IMR-90 (cell line): Measurements from ENCODE around the gene FKBP7. TPM values are rescaled to one million over a fixed set of nuclear protein-coding genes. Genes with fewer than 3 reads are reported as not detected.

Source experiments
- ATAC-seq: fragments of 200-7000 bp; cut with Tn5 transposase; 2 replicates; pipeline ENCODE4 v1.9.1; 2020; ENCODE audit warnings: low read depth, mild to moderate bottlenecking, moderate library complexity
- BruUV-seq: library from RNA; stranded (reverse); fragments of 400-500 nt; replicated peaks from 2 replicates; lab custom pipeline; 2021; lab: Mats Ljungman, UMichigan
- CTCF ChIA-PET: fragments of 300-600 bp; formaldehyde crosslinking; extraction: SDS; loops from one replicate; lab custom pipeline; 2021; ENCODE audit warnings: antibody characterized with exemption; lab: Yijun Ruan, JAX
- POLR2A ChIA-PET: fragments of 300-600 bp; sonication (Branson Sonifier 250); formaldehyde crosslinking; loops from one replicate; lab custom pipeline; 2022; ENCODE audit warnings: antibody characterized with exemption; ENCODE audit not compliant: unreplicated experiment; lab: Charles Lee
- DNase-seq: peaks from one replicate; pipeline ENCODE4 v3.0.0; 2013
- H2AFZ ChIP-seq: replicated peaks from 2 replicates; pipeline ENCODE3; 2013; ENCODE audit warnings: low read length, mild to moderate bottlenecking; ENCODE audit not compliant: poor library complexity
- H2AK5ac ChIP-seq: 2 replicates; pipeline ENCODE4 v1.6.1; 2013; ENCODE audit warnings: low read depth, low read length, inconsistent platforms
- H2AK9ac ChIP-seq: replicated peaks from 2 replicates; pipeline ENCODE3; 2013; ENCODE audit warnings: mild to moderate bottlenecking, low read depth, low read length, moderate library complexity; ENCODE audit not compliant: poor library complexity
- H2BK120ac ChIP-seq: 2 replicates; pipeline ENCODE4 v1.6.1; 2013; ENCODE audit warnings: low read depth, low read length, inconsistent platforms
- H2BK15ac ChIP-seq: 3 replicates; pipeline ENCODE4 v1.6.1; 2013; ENCODE audit warnings: low read depth, low read length, inconsistent platforms
- H2BK20ac ChIP-seq: 2 replicates; pipeline ENCODE4 v1.6.1; 2013; ENCODE audit warnings: low read depth, mild to moderate bottlenecking, inconsistent platforms, low read length, moderate library complexity
- H2BK5ac ChIP-seq: 2 replicates; pipeline ENCODE4 v1.6.1; 2013; ENCODE audit warnings: mild to moderate bottlenecking, low read depth, low read length, inconsistent platforms; ENCODE audit not compliant: poor library complexity, severe bottlenecking
- H3K14ac ChIP-seq: replicated peaks from 2 replicates; pipeline ENCODE4 v1.6.1; 2013; ENCODE audit warnings: low read depth, low read length, inconsistent platforms
- H3K18ac ChIP-seq: 2 replicates; pipeline ENCODE4 v1.6.1; 2013; ENCODE audit warnings: low read depth, low read length, control low read depth
- H3K23ac ChIP-seq: 2 replicates; pipeline ENCODE4 v1.6.1; 2013; ENCODE audit warnings: low read depth, low read length, inconsistent platforms
- H3K27ac ChIP-seq: 2 replicates; pipeline ENCODE4 v1.5.1; 2013; ENCODE audit warnings: mild to moderate bottlenecking, control low read depth, low read length; ENCODE audit not compliant: insufficient read depth
- H3K27me3 ChIP-seq: 2 replicates; pipeline ENCODE4 v1.6.1; 2013; ENCODE audit warnings: low read length; ENCODE audit not compliant: control insufficient read depth, insufficient read depth
- H3K36me3 ChIP-seq: 2 replicates; pipeline ENCODE4 v1.6.1; 2013; ENCODE audit warnings: low read length, mixed read lengths; ENCODE audit not compliant: control insufficient read depth, insufficient read depth
- H3K4ac ChIP-seq: 2 replicates; pipeline ENCODE4 v1.6.1; 2013; ENCODE audit warnings: low read depth, low read length, inconsistent platforms
- H3K4me1 ChIP-seq: 2 replicates; pipeline ENCODE4 v1.6.1; 2013; ENCODE audit warnings: low read length, mixed read lengths; ENCODE audit not compliant: control insufficient read depth, insufficient read depth
- H3K4me2 ChIP-seq: 2 replicates; pipeline ENCODE4 v1.6.1; 2013; ENCODE audit warnings: low read depth, mild to moderate bottlenecking, control low read depth, low read length, moderate library complexity
- H3K4me3 ChIP-seq: 2 replicates; pipeline ENCODE4 v1.5.1; 2013; ENCODE audit warnings: low read depth, mild to moderate bottlenecking, control low read depth, low read length, moderate library complexity; ENCODE audit not compliant: insufficient read depth
- H3K56ac ChIP-seq: 2 replicates; pipeline ENCODE4 v1.6.1; 2013; ENCODE audit warnings: low read length, inconsistent platforms; ENCODE audit not compliant: insufficient read depth; ENCODE audit errors: extremely low read depth
- H3K79me1 ChIP-seq, 2 experiments: 2 replicates each; pipeline ENCODE4 v1.6.1; 2013; ENCODE audit warnings: low read length in 2 of 2, inconsistent platforms in 1 of 2, low read depth in 1 of 2
- H3K9ac ChIP-seq: 2 replicates; pipeline ENCODE4 v1.6.1; 2013; ENCODE audit warnings: low read depth, low read length, control low read depth
- H3K9me1 ChIP-seq: 2 replicates; pipeline ENCODE4 v1.6.1; 2013; ENCODE audit warnings: low read length, inconsistent platforms; ENCODE audit not compliant: insufficient read depth
- H3K9me3 ChIP-seq: 2 replicates; pipeline ENCODE4 v1.6.1; 2013; ENCODE audit warnings: low read length; ENCODE audit not compliant: control insufficient read depth, insufficient read depth
- H4K20me1 ChIP-seq: 2 replicates; pipeline ENCODE4 v1.6.1; 2013; ENCODE audit warnings: low read length, inconsistent platforms; ENCODE audit not compliant: insufficient read depth
- H4K5ac ChIP-seq: 2 replicates; pipeline ENCODE4 v1.6.1; 2013; ENCODE audit warnings: mild to moderate bottlenecking, low read depth, low read length, control low read depth
- H4K8ac ChIP-seq, 2 experiments: 2 replicates each; pipeline ENCODE4 v1.6.1; 2013; ENCODE audit warnings: low read depth in 2 of 2, low read length in 2 of 2, control low read depth in 1 of 2, inconsistent platforms in 1 of 2
- H4K91ac ChIP-seq: 2 replicates; pipeline ENCODE4 v1.6.1; 2013; ENCODE audit warnings: low read depth, low read length, inconsistent platforms; ENCODE audit not compliant: insufficient read depth
- CEBPB ChIP-seq: IDR thresholded peaks from 2 replicates; pipeline ENCODE4 v1.6.1; 2012; ENCODE audit warnings: low read depth, low read length, improper control_type of control experiment
- CHD1 ChIP-seq: IDR thresholded peaks from 2 replicates; pipeline ENCODE4 v1.6.1; 2012; ENCODE audit warnings: low read depth, low read length, improper control_type of control experiment
- FOS ChIP-seq: fragments of 150-350 bp; IDR thresholded peaks from 2 replicates; pipeline ENCODE4 v1.6.1; 2016; ENCODE audit warnings: low read depth, low read length
- MAFK ChIP-seq: IDR thresholded peaks from 2 replicates; pipeline ENCODE4 v1.6.1; 2012; ENCODE audit warnings: low read depth, low read length, improper control_type of control experiment
- MAZ ChIP-seq: IDR thresholded peaks from 2 replicates; pipeline ENCODE4 v1.6.1; 2012; ENCODE audit warnings: low read depth, mild to moderate bottlenecking, low read length, improper control_type of control experiment, moderate library complexity, borderline replicate concordance
- MXI1 ChIP-seq: IDR thresholded peaks from 2 replicates; pipeline ENCODE4 v1.6.1; 2012; ENCODE audit warnings: low read depth, mild to moderate bottlenecking, low read length, moderate library complexity, borderline replicate concordance
- NFE2L2 ChIP-seq: fragments of 150-350 bp; IDR thresholded peaks from 2 replicates; pipeline ENCODE4 v1.6.1; 2016; ENCODE audit warnings: low read depth, mild to moderate bottlenecking, low read length
- POLR2A ChIP-seq: IDR thresholded peaks from 2 replicates; pipeline ENCODE4 v1.6.1; 2012; ENCODE audit warnings: mild to moderate bottlenecking, low read depth, low read length
- RAD21 ChIP-seq: IDR thresholded peaks from 2 replicates; pipeline ENCODE4 v1.6.1; 2012; ENCODE audit warnings: low read length, improper control_type of control experiment
- RCOR1 ChIP-seq: IDR thresholded peaks from 2 replicates; pipeline ENCODE4 v1.6.1; 2012; ENCODE audit warnings: mild to moderate bottlenecking, low read length, improper control_type of control experiment; ENCODE audit not compliant: insufficient replicate concordance
- RFX5 ChIP-seq: IDR thresholded peaks from 2 replicates; pipeline ENCODE4 v1.8.0; 2012; ENCODE audit warnings: low read depth, mild to moderate bottlenecking, low read length, moderate library complexity
- SMC3 ChIP-seq: fragments of 150-350 bp; IDR thresholded peaks from 2 replicates; pipeline ENCODE4 v1.6.1; 2016; ENCODE audit warnings: low read depth, mild to moderate bottlenecking, antibody characterized with exemption, low read length, moderate library complexity
- WGBS, 2 experiments: methylation state at CpG; one replicate each; pipeline versions ENCODE4 v1.1.5 to v1.1.7; 2013; ENCODE audit warnings: missing lambda C conversion rate in 2 of 2; ENCODE audit not compliant: insufficient read length in 1 of 2; ENCODE audit errors: extremely low coverage in 2 of 2; 5-methylcytosine and 5-hydroxymethylcytosine counted together
- dilution Hi-C: fragments of 300-500 bp; cut with HindIII; formaldehyde crosslinking; loops from one replicate; pipeline ENCODE4 v1.14.3; 2018; ENCODE audit warnings: low sequenced_read_pairs; ENCODE audit not compliant: unreplicated experiment
- in situ Hi-C: fragments of 300-500 bp; cut with MboI; formaldehyde crosslinking; loops from 3 replicates; pipeline ENCODE4 v1.14.3; 2019; ENCODE audit warnings: low sequenced_read_pairs, inconsistent platforms, mixed read lengths
- intact Hi-C: fragments of 100-400 bp; cut with micrococcal nuclease; formaldehyde crosslinking; loops from 2 replicates; pipeline ENCODE4 v1.10.0; 2022
- polyA plus RNA-seq, 3 experiments: library from polyadenylated mRNA; depleted of rRNA; stranded (reverse); fragments of >200 nt; gene quantifications; 2 replicates each; pipeline ENCODE4 v1.2.3, GENCODE V29; 2012; ENCODE audit warnings: low replicate concordance in 1 of 3
- total RNA-seq: library from RNA; depleted of rRNA; stranded (reverse); fragments of >200 nt; gene quantifications from 2 replicates; pipeline ENCODE4 v1.2.3, GENCODE V29; 2012
- TF ChIP-seq, protein P1 (sequence below): fragments of 150-350 bp; IDR thresholded peaks from 2 replicates; pipeline ENCODE4 v1.6.1; 2017; ENCODE audit warnings: mild to moderate bottlenecking, antibody characterized with exemption, low read length, low read depth
- TF ChIP-seq, protein P2 (sequence below): conservative IDR thresholded peaks from 2 replicates; pipeline ENCODE4 v1.5.1; 2012; ENCODE audit warnings: mild to moderate bottlenecking, low read depth, low read length, improper control_type of control experiment
- TF ChIP-seq, protein P3 (sequence below): fragments of 150-350 bp; IDR thresholded peaks from 2 replicates; pipeline ENCODE4 v1.6.1; 2016; ENCODE audit warnings: low read depth, mild to moderate bottlenecking, low read length, moderate library complexity, borderline replicate concordance

The FKBP7 gene
- total and polyA plus RNA-seq, 2 of the 4 experiments (the other 2 are of a cell fraction) = 32.6 to 51.0 TPM

DNA sequence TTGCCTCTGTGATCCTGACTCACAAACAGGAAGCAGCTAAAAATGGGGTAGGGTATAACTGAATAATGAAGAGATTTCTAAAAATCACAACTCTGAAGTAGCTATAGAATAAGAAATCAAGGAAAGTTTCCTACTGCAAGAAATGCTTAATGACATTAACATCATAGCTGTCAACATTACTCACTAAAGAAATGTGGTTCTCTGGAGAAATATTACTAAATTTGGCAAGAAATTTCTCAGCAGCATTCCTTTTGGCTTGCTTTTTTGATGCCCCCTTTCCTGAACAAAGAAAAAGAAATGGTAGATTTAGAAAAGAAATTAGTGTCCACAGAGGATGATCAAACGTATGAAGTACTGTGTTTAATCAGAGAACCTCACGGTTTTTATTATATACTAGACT, 37.0 kb downstream of the FKBP7 start:
- no peak overlapping the region for H4K8ac ChIP-seq
- no peak overlapping the region for H3K4me2 ChIP-seq
- no peak overlapping the region for H3K18ac ChIP-seq
- no peak overlapping the region for H3K27ac ChIP-seq
- dilution Hi-C loops (no loop called here), in situ Hi-C loops (no loop called here), intact Hi-C loops (no loop called here)
- DNase-seq = no peak
- CTCF ChIA-PET = no interaction called here
- WGBS, 2 experiments = no CpG with 5 or more reads among the region's 2 CpGs
- TF ChIP-seq RFX5 (no peak), RAD21 (no peak), POLR2A (no peak), NFE2L2 (no peak), RCOR1 (no peak), MAZ (no peak), FOS (no peak), CHD1 (no peak), CEBPB (no peak), MXI1 (no peak), SMC3 (no peak), MAFK (no peak)
- TF ChIP-seq, protein P1, sequence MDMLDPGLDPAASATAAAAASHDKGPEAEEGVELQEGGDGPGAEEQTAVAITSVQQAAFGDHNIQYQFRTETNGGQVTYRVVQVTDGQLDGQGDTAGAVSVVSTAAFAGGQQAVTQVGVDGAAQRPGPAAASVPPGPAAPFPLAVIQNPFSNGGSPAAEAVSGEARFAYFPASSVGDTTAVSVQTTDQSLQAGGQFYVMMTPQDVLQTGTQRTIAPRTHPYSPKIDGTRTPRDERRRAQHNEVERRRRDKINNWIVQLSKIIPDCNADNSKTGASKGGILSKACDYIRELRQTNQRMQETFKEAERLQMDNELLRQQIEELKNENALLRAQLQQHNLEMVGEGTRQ = no peak
- TF ChIP-seq, protein P2, sequence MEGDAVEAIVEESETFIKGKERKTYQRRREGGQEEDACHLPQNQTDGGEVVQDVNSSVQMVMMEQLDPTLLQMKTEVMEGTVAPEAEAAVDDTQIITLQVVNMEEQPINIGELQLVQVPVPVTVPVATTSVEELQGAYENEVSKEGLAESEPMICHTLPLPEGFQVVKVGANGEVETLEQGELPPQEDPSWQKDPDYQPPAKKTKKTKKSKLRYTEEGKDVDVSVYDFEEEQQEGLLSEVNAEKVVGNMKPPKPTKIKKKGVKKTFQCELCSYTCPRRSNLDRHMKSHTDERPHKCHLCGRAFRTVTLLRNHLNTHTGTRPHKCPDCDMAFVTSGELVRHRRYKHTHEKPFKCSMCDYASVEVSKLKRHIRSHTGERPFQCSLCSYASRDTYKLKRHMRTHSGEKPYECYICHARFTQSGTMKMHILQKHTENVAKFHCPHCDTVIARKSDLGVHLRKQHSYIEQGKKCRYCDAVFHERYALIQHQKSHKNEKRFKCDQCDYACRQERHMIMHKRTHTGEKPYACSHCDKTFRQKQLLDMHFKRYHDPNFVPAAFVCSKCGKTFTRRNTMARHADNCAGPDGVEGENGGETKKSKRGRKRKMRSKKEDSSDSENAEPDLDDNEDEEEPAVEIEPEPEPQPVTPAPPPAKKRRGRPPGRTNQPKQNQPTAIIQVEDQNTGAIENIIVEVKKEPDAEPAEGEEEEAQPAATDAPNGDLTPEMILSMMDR = no peak
- TF ChIP-seq, protein P3, sequence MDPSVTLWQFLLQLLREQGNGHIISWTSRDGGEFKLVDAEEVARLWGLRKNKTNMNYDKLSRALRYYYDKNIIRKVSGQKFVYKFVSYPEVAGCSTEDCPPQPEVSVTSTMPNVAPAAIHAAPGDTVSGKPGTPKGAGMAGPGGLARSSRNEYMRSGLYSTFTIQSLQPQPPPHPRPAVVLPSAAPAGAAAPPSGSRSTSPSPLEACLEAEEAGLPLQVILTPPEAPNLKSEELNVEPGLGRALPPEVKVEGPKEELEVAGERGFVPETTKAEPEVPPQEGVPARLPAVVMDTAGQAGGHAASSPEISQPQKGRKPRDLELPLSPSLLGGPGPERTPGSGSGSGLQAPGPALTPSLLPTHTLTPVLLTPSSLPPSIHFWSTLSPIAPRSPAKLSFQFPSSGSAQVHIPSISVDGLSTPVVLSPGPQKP = no peak
- H3K4me3 ChIP-seq = no peak overlapping the region
- H2AFZ ChIP-seq = no peak overlapping the region
- H2AK5ac ChIP-seq = no peak overlapping the region
- no peak overlapping the region for H2BK5ac ChIP-seq
- H3K79me1 ChIP-seq = peaks cover 8% of the 10 kb centered on the region in 2 experiments; a peak in 3 of 4 replicates
- H3K9me1 ChIP-seq = no peaks in the 10 kb centered on the region
- no peaks in the 10 kb centered on the region for H3K27me3 ChIP-seq
- H4K5ac ChIP-seq = no peak overlapping the region
- no TSS peak for BruUV-seq
- ATAC-seq = no peak
- POLR2A ChIA-PET = interaction anchor here (0.6 kb wide), 1 partner anchor 23 kb away, joined by 5 read pairs; no protein-coding TSS in a partner anchor
- no peak overlapping the region for H2AK9ac ChIP-seq
- no peak overlapping the region for H3K23ac ChIP-seq
- no peaks in the 10 kb centered on the region for H4K20me1 ChIP-seq
- no peak overlapping the region for H3K14ac ChIP-seq
- H3K4ac ChIP-seq = no peak overlapping the region
- no peak overlapping the region for H4K91ac ChIP-seq
- no peaks in the 10 kb centered on the region for H3K9me3 ChIP-seq
- H3K56ac ChIP-seq = no peak overlapping the region
- no peak overlapping the region for H2BK20ac ChIP-seq
- H3K9ac ChIP-seq = no peak overlapping the region
- H2BK120ac ChIP-seq = no peak overlapping the region
- no peak overlapping the region for H2BK15ac ChIP-seq
- H3K4me1 ChIP-seq = no peaks in the 10 kb centered on the region
- peaks cover 24% of the 10 kb centered on the region for H3K36me3 ChIP-seq
